GM19099 (cell line): ENCODE data around the gene GPR45.

ENCODE experiments used
- POLR2A ChIP-seq: IDR thresholded peaks from 3 replicates; pipeline ENCODE4 v1.6.1; 2011; ENCODE audit warnings: low read depth; ENCODE audit not compliant: insufficient read length; ENCODE audit errors: extremely low read depth

The GPR45 gene

GRCh38 chr2:105248316-105249070 is 7.0 kb downstream of the GPR45 start:
- TF ChIP-seq POLR2A: no peak

- no peak for TF ChIP-seq POLR2A
These were observed 7.6 kb downstream of the GPR45 start for GRCh38 chr2:105249181-105249580.

- no peak for TF ChIP-seq POLR2A
These were observed 8.3 kb downstream of the GPR45 start for GRCh38 chr2:105249891-105250290.

GRCh38 chr2:105252271-105252670 is 10.7 kb downstream of the GPR45 start:
- TF ChIP-seq POLR2A: no peak

GRCh38 chr2:105254531-105255210 is 13.1 kb downstream of the GPR45 start:
- TF ChIP-seq POLR2A: no peak

- no peak for TF ChIP-seq POLR2A
These were observed 14.4 kb downstream of the GPR45 start for GRCh38 chr2:105255979-105256378.

GRCh38 chr2:105256431-105257047 is 15.0 kb downstream of the GPR45 start:
- TF ChIP-seq POLR2A: no peak

GRCh38 chr2:105257981-105258380 is 16.4 kb downstream of the GPR45 start:
- TF ChIP-seq POLR2A: no peak

GRCh38 chr2:105258835-105259350 is 17.4 kb downstream of the GPR45 start:
- TF ChIP-seq POLR2A: no peak

- no peak for TF ChIP-seq POLR2A
These were observed 19.5 kb downstream of the GPR45 start for GRCh38 chr2:105261061-105261460.

- no peak for TF ChIP-seq POLR2A
These were observed 21.1 kb downstream of the GPR45 start for GRCh38 chr2:105262651-105263091.

GRCh38 chr2:105269426-105269825 is 27.9 kb downstream of the GPR45 start:
- no peak for TF ChIP-seq POLR2A

- TF ChIP-seq POLR2A: no peak
These were observed 30.0 kb downstream of the GPR45 start for GRCh38 chr2:105271393-105272045.

- no peak for TF ChIP-seq POLR2A
These were observed 30.6 kb downstream of the GPR45 start for GRCh38 chr2:105272176-105272575.

GRCh38 chr2:105274046-105274445 is 32.5 kb downstream of the GPR45 start:
- no peak for TF ChIP-seq POLR2A
